Keratinocyte (primary cell): Measurements from ENCODE around the gene SEMA3F. TPM values are rescaled to one million over a fixed set of nuclear protein-coding genes. Genes with fewer than 3 reads are reported as not detected.

ENCODE experiments used
- DNase-seq: peaks from one replicate; pipeline ENCODE4 v3.0.0-alpha.2; 2011; ENCODE audit warnings: low read depth, missing footprints, low spot score
- FAIRE-seq: peaks from 2 replicates; lab custom pipeline; 2011; peaks lifted over from hg19 to GRCh38; lab: Jason Lieb, UNC
- H2AFZ ChIP-seq: 2 replicates; pipeline ENCODE4 v1.6.0; 2012; ENCODE audit warnings: low read length, control low read depth, inconsistent platforms; ENCODE audit not compliant: control insufficient read depth
- H3K27ac ChIP-seq: 2 replicates; pipeline ENCODE4 v1.5.1; 2011; ENCODE audit warnings: low read length; ENCODE audit not compliant: control insufficient read depth, insufficient read depth
- H3K27me3 ChIP-seq: 3 replicates; pipeline ENCODE4 v1.6.0; 2011; ENCODE audit warnings: low read length; ENCODE audit not compliant: control insufficient read depth, insufficient read depth; ENCODE audit errors: extremely low read depth
- H3K36me3 ChIP-seq, 2 experiments: 2 replicates in 1 of 2; 3 replicates in 1 of 2; pipeline ENCODE4 v1.5.1; 2011; ENCODE audit warnings: low read length in 2 of 2, mild to moderate bottlenecking in 1 of 2; ENCODE audit not compliant: control insufficient read depth in 2 of 2, insufficient read depth in 2 of 2; ENCODE audit errors: extremely low read depth in 1 of 2
- H3K4me1 ChIP-seq: 3 replicates; pipeline ENCODE4 v1.5.1; 2011; ENCODE audit warnings: low read length; ENCODE audit not compliant: control insufficient read depth, insufficient read depth; ENCODE audit errors: extremely low read depth
- H3K4me2 ChIP-seq: 3 replicates; pipeline ENCODE4 v1.6.0; 2011; ENCODE audit warnings: low read depth, low read length; ENCODE audit not compliant: control insufficient read depth, insufficient read depth; ENCODE audit errors: extremely low read depth
- H3K4me3 ChIP-seq, 3 experiments: fragments of 200-600 bp in 1 of 3; sonication (generic) in 1 of 3; 2 replicates in 2 of 3; 3 replicates in 1 of 3; pipeline ENCODE4 v1.5.1; 2011 to 2016; ENCODE audit warnings: low read length in 3 of 3, mild to moderate bottlenecking in 3 of 3, control low read depth in 2 of 3, inconsistent platforms in 1 of 3, low read depth in 1 of 3, mixed read lengths in 1 of 3, mixed run types in 1 of 3, moderate library complexity in 1 of 3; ENCODE audit not compliant: control insufficient read depth in 2 of 3, insufficient read depth in 2 of 3; ENCODE audit errors: extremely low read depth in 1 of 3
- H3K79me2 ChIP-seq: 2 replicates; pipeline ENCODE4 v1.6.0; 2012; ENCODE audit warnings: low read length; ENCODE audit not compliant: control insufficient read depth, insufficient read depth
- H3K9ac ChIP-seq: 3 replicates; pipeline ENCODE4 v1.6.0; 2011; ENCODE audit warnings: low read length; ENCODE audit not compliant: control insufficient read depth, insufficient read depth; ENCODE audit errors: extremely low read depth
- H3K9me1 ChIP-seq: 3 replicates; pipeline ENCODE4 v1.6.0; 2011; ENCODE audit warnings: low read length; ENCODE audit not compliant: control insufficient read depth, insufficient read depth; ENCODE audit errors: extremely low read depth
- H3K9me3 ChIP-seq: 2 replicates; pipeline ENCODE4 v1.5.1; 2012; ENCODE audit warnings: low read depth, low read length; ENCODE audit not compliant: control insufficient read depth
- H4K20me1 ChIP-seq: 3 replicates; pipeline ENCODE4 v1.6.0; 2011; ENCODE audit warnings: low read length; ENCODE audit not compliant: control insufficient read depth, insufficient read depth; ENCODE audit errors: extremely low read depth
- CTCF ChIP-seq, 3 experiments: IDR thresholded peaks in 1 of 3; conservative IDR thresholded peaks in 1 of 3; optimal IDR thresholded peaks in 1 of 3; 2 replicates in 2 of 3; 3 replicates in 1 of 3; pipeline versions ENCODE3 to v1.5.1; 2011; ENCODE audit warnings: low read length in 3 of 3, mild to moderate bottlenecking in 3 of 3, moderate library complexity in 2 of 3, control low read depth in 1 of 3, inconsistent platforms in 1 of 3; ENCODE audit not compliant: insufficient read depth in 2 of 3; ENCODE audit errors: extremely low read depth in 1 of 3
- EZH2 ChIP-seq: IDR thresholded peaks from one replicate; pipeline ENCODE4 v1.6.1; 2012; ENCODE audit warnings: inconsistent platforms, mild to moderate bottlenecking, low read length, moderate library complexity
- dilution Hi-C: fragments of 300-500 bp; cut with MboI; formaldehyde crosslinking; loops from one replicate; pipeline ENCODE4 v1.7.0; 2020; ENCODE audit warnings: low sequenced_read_pairs; ENCODE audit not compliant: extremely low pct_ligation_motif_present
- polyA plus RNA-seq, 5 experiments: library from polyadenylated mRNA; depleted of rRNA in 3 of 5; stranded (reverse) in 3 of 5; stranded (forward) in 1 of 5; unstranded in 1 of 5; fragments of >200 nt; gene quantifications; 1 replicate in 1 of 5; 2 replicates in 3 of 5; 3 replicates in 1 of 5; pipeline versions ENCODE4 v1.2.1 to v1.2.3, GENCODE V29; 2011 to 2012; ENCODE audit warnings: missing spikeins in 2 of 5, low read depth in 1 of 5, low replicate concordance in 1 of 5

The SEMA3F gene
- polyA plus RNA-seq, 1 donor (not counting 4 experiments of a cell fraction or from before 2014, with no cell fraction given) = 72.8 TPM

- no peaks in the 10 kb centered on the region for H3K9me3 ChIP-seq
- H3K4me1 ChIP-seq = peaks cover 69% of the 10 kb centered on the region
- no peak for FAIRE-seq
- TF ChIP-seq EZH2 (no peak), CTCF (optimal IDR thresholded peaks at IDR 0.05 in 1 of 3, IDR thresholded peaks at IDR 0.05 in 1 of 3, conservative IDR thresholded peaks at IDR 0.05 in 1 of 3; ENCODE audit: extremely low read depth in 1 of 3, insufficient read depth in 2 of 3, low read length in 3 of 3) (no peak)
- dilution Hi-C loops = no loop called here
- peaks cover 16% of the 10 kb centered on the region for H4K20me1 ChIP-seq
- peaks cover 83% of the 10 kb centered on the region for H3K79me2 ChIP-seq
- H3K4me3 ChIP-seq = no peak overlapping the region
- H3K27me3 ChIP-seq = no peaks in the 10 kb centered on the region
- H3K4me2 ChIP-seq = no peak overlapping the region
- H3K9ac ChIP-seq = no peak overlapping the region
- DNase-seq = no peak
- H3K27ac ChIP-seq = peak overlapping the region; percentile 75
- peaks cover 5% of the 10 kb centered on the region for H3K9me1 ChIP-seq
- peaks cover 36 to 39% of the 10 kb centered on the region in 2 experiments for H3K36me3 ChIP-seq
- no peak overlapping the region for H2AFZ ChIP-seq
Observed at GRCh38 chr3:50168388-50168787, 13.3 kb downstream of the SEMA3F start.

- no peaks in the 10 kb centered on the region for H3K27me3 ChIP-seq
- H3K27ac ChIP-seq = no peak overlapping the region
- dilution Hi-C loops = no loop called here
- no peak overlapping the region for H2AFZ ChIP-seq
- peaks cover 86% of the 10 kb centered on the region for H3K79me2 ChIP-seq
- peaks cover 16% of the 10 kb centered on the region for H4K20me1 ChIP-seq
- peaks cover 5% of the 10 kb centered on the region for H3K9me1 ChIP-seq
- no peak overlapping the region for H3K4me3 ChIP-seq
- H3K9me3 ChIP-seq = no peaks in the 10 kb centered on the region
- TF ChIP-seq CTCF (optimal IDR thresholded peaks at IDR 0.05 in 1 of 3, IDR thresholded peaks at IDR 0.05 in 1 of 3, conservative IDR thresholded peaks at IDR 0.05 in 1 of 3; ENCODE audit: extremely low read depth in 1 of 3, insufficient read depth in 2 of 3, low read length in 3 of 3) = no peak
- TF ChIP-seq EZH2 = no peak
- DNase-seq (no peak), FAIRE-seq (no peak)
- H3K4me2 ChIP-seq = no peak overlapping the region
- H3K4me1 ChIP-seq = peaks cover 65% of the 10 kb centered on the region
- peaks cover 39 to 40% of the 10 kb centered on the region in 2 experiments for H3K36me3 ChIP-seq
- no peak overlapping the region for H3K9ac ChIP-seq
Observed at GRCh38 chr3:50168791-50169190, 13.7 kb downstream of the SEMA3F start.
